NCI-H82 (cell line): ENCODE data around the gene MITF.

Experiments
- DNase-seq: peaks from one replicate; lab custom pipeline; 2025; lab: John Stamatoyannopoulos, UW

Gene MITF

DNA sequence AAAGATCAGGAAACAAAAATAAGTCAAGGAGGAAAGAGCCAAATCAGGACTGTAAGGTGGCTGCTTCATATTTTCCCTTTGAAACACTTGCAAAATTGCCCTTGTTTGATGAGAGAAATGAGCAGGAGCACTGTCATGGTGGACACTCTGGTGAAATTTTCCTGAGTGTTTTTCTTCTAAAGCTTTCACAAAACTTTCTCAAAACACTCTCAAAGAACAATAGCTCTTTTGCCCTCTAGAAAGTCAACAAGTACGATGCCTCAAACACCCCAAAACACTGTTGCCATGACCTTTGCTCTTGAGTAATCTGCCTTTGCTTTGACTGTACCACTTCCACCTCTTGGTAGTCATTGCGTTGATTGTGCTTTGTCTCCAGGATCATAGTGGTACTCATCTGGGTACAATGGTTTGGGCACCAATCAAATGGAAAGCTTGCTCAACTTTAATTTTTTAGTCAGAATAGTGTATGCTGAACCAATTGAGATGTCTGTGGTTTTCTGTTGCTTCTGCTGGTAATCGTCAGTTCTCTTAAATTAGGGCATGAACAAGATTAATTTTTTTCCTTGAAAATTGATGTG is 13.2 kb upstream of the MITF start:
- no peak for DNase-seq

DNA sequence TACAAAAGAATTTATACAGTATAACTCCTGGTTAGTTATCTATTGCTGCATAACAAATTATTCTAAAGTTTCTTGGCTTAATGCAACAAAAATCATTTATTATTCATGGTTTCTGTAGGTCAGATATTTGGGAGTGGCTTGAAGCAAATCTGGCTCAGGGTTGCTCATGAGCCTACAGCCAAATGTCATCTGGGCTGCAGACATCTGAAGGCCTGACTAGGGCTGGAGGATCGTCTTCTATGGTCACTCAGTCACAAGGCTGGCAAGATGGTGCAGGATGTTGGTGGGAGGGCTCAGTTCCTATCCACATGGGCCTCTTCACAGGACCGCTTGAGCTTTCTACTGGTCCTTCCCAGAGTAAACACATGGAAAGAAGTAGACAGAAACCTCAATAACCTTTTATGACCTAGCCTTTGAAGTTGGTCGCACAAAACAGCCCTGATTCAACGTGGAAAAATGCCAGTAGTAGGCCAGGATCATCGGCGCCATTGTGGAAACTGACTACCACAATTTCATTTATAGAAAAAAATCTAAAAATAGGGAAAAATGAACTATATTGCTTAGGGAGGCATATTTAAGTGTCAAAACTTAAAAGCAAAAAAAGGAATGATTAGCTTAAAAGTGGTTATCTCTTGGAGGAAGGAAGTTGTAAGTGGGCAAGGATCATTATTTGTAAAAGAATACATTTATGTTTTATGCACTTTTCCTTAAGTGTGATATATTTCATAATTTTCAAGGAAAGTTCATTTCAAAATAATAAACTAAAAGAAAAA is 9.9 kb upstream of the MITF start:
- DNase-seq: no peak

DNA sequence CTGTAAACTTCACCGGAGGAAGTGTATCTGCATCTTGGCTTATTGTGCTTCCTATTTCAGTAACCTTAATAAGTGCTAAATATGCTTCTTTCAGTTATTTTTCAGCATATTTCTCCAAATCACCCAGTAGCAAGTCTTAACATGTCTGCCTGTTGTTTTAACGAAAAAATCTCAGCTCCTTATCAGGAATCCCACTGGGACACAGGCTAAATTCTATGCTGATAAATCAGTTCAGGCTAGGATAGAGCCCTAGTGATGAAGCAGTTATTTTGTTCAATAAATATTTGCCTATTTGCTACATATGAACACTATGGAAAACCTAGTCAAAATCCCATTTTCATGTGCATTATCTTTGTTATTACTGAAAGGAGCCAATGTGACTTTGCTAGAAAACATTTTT is 8.2 kb upstream of the MITF start:
- DNase-seq: no peak

DNA sequence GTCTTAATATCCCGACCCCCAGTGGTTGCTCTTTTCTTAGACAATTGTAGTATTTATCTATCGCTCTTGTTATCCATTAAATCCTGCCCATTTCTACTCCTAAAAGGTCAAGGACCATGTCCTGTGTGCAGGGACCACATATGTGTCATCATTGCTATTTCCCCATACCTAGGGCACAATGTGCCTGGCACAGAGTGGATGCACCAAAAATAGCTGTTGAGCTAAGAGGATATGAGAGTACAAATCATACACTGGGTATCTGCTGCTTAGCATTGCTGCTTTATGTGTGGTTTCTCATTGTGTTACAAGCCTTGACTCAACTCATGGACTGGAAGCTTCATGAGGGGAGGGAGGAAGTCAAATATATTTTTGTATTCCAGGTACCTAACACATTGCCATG is 3.4 kb upstream of the MITF start:
- no peak for DNase-seq

DNA sequence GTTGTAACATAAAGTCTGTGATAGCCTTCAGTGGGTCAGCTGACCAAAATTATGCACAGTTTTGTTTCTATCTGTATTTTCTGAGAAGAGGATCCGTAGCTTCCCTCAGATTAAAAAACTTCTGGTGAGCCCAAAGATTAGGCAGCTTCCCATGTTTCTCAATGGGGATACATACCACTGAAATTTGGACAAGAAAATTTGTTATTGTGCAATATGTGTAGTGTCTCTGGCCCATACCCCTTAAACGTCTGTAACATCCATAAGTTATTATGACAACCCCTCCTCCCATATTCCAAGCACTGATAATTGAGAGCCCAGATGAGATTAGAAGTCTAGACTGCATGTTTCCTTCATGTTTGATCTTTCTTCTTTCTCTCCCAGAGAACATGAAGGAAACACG is 1.9 kb upstream of the MITF start:
- DNase-seq: no peak

DNA sequence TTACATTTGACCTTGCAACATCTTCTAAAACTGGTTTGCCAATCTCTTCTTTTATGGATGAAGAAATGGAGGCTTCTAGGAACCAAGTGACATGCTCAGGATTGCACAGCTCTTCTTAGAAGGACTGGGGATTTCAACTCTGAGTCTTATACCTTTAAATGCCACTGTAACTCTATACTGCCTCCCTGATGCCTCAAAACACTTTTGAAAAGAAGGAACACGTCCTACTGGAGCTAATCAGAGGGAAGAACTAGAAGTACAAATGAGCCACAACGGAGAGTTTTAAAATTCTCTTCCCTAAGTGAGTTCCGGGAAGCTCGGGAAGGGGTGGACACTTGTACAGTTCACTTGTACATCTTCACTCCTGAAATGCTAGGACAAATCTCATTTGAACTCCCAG is 949 bp upstream of the MITF start:
- peak; percentile 16 for DNase-seq

DNA sequence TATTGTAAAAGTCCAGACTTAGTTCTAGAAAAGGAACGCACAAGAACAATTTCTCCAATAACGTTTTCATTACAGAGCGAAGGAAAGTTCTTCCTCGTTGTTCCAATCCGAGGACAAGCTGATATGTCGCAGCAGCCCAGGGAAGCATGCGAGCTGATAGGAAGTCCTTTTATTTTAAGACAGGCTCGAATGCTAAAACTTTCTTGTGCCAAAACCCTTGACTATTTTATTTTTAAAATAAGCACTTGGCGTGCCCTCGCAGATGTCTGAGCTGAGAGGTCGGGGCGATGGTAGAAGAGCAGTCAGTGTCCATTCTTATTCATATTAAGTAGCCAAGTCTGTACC is 433 bp upstream of the MITF start:
- no peak for DNase-seq

DNA sequence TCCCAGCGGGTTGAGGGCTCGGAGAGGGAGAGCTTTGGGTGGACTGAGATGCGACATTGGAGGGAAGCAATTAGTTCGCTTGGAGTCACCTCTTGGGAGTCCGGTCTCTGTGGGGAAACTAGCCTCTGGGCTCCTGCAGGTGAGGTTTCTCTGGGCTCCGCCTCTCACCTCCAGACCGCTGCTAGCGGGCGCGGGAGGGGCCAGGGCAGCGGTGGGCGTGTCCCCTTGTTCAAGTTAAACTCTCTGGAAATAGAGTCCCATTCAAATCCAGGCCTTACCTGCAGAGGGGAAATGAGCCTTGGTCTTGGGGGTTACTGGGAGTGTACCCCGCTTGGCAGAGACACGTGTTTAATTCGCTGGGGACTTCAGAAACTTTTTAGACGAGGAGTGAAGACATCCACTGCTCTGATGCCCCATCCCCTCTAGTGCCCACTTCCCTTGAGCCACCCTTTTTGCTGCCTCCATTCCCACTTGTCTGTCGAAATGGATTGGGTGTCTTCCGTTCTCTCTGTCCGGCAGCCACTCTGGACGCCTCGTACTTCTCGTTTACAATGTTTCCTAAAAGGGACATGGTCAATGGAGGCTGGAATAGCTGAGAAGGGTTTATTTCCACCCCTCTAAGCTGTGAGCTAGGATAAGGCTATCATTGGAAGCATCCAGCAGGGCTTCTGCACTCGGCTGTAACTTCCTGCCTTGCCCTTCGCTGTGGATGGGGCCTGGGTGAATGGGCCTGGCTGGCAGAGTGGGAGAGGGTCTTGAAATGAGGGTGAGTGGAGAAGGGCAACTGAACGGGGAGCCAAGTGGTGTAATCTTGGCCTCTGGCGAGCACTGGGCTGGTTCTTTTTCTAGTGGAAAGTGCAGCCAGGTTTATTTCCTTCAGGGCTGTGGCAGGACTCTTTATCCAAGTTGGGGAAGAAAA is 1.1 kb downstream of the MITF start:
- DNase-seq: no peak

DNA sequence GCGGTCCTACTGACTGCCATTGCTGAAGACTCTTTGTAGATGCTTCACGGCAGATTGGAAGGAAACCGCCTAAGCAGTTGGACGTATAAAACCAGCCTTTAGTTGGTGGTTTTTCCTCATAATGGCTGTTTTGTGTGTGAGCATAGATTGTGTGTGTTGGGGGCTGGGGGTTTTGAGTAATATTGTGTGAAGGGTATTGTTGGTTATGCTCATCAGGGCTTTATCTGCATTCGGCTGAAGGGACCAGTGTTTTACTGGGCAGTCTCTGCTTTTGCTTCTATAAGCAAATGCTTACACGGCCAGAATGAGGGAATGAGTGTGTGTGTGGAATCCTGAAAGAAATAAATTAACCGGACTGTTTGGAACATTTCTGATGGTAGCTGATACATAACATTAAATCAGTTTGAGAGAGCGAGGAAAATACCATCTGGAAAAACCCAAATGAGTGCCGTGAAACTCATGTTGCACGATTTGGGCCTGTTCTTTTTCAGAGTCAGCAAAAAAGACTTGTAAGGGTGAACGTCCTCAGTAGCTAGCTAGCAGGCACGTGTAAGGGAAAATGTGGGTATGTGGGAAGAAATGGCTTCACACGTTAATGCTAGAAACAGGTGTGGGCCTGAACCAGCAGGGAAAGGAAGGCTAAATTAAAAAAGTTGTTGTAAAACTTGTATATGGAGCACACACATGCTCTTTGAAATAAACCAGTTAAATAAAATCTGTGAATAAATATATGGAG is 1.9 kb downstream of the MITF start:
- DNase-seq: no peak

DNA sequence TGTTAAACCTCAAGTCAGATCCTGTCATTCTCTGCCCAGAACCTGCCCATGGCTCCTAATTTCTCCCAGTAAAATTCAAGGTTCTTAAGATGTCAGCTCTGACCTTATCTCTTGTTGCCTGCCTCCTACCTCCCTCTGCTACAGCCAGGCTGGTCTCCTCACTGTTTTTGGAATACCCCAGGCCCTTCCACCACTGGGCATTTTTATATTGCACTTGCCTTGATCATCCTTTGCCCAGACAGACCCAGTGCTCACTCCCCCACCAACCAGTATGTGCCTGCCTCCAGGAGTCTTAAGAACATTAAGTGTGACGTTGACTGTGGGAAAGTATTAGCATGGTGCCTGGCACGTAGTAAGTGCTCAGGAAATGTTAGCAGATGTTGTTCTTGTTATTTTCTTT is 3.1 kb downstream of the MITF start:
- DNase-seq: no peak

DNA sequence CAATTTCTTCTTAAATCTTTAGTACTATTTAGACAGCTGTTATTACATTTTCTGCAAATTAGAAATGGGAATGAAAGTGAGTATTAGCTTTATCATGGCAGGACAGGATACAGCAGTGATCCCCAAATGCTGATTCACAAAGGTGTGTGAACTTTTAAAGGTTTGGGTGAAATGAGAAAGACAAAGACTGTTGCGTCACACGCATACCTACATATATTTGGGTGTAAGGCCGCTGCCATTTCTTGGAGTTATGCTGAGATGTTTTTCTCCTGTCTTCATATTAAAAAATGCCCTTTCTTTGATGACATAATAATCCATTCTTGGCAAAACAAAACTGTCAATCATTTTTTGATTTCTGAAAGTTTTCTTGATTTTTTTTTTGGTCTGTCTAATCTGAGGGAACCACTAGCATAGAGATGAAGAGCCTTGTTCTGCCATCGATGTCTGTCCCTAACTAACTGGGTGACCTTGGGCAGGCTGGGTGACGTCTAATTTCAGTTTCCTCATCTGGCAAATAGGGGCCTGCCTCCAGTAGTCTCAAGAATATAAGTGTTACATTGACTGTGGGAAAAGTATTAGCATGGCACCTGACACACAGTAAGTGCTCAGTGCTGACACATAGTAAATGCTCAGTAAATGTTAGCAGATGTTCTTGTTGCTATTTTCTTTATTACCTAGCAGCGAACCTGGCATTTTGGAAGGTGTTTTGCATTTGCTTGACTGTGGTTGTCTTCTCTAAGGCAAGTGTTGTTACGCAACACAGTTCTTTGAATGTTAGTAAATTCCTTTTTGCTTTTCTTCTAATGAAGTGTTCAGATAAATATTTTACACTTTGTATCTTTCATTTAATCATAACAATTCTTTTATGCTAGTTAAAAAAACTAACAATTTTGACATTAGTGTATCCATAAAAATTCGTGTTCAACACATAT is 5.0 kb downstream of the MITF start:
- no peak for DNase-seq

DNA sequence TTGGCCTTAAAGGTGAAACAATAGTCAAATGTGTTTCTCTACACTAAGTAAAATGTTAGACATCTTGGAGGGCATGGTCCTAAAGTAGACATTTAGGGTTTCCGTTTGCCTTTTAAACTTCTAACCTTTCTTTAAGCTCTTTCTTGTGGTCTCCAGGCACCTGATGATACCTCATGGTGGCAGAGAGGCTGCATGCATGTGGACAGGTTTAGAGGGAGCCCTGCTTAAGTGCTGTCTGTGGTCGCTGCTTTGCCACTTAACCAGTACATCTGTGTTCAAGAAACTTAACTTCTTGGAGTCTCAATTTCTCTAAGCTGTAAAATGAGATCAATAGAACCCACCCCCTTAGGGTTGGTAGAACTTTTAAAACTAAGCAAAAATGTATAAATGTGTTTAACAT is 6.2 kb downstream of the MITF start:
- no peak for DNase-seq

DNA sequence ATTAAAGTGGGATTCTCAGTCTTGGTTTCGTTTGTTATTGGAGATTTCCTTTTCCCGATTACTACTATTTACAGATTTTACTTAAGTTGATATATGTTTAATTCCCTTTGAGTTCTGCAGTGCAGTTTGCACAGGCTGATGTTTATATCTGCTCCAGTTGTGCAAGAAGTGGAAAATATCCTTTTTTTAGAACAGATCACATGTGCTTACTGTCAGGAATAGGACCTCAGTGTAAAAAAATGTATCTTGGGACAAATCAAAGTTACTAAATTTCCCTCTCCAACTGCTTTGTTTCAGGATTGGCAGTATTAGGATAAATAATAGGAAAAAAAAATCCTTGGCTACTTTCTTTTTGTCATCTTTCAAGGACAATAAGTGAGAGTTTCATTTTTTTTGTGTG is 6.9 kb downstream of the MITF start:
- no peak for DNase-seq

DNA sequence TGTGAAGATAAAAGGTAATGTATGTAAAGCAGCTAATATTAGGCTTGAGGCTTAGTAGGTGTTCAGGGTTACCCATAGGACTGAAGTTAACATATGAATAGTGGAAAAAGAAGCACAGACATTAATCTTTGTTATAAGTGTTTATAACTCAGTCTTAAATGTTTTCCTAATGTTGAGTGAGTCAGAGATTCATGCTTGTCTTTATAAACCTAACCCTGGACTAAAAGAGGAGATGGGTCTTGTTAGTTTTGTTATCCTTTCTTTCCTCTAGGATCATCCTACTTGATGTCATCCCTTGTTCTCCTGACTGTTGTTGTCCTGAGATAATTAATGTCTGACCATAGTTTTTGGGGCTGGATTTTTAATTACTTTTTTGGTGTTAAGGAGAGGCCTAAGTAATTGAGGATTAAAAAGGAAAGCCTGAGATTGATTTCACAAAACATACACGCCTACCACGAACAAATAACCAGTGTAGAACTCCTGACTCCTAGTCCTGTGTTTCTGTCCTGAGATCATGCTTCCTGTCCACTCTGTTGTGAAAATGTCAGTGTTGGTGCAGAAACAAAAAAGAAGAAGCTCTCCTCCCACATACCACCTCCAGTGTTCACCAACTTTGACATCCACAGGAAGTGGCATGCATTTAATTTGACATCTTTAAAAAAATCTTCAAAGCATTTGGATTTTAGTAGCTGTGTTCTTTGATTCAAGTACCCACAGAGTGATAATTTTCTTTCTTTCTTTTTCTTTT is 8.4 kb downstream of the MITF start:
- DNase-seq: no peak

DNA sequence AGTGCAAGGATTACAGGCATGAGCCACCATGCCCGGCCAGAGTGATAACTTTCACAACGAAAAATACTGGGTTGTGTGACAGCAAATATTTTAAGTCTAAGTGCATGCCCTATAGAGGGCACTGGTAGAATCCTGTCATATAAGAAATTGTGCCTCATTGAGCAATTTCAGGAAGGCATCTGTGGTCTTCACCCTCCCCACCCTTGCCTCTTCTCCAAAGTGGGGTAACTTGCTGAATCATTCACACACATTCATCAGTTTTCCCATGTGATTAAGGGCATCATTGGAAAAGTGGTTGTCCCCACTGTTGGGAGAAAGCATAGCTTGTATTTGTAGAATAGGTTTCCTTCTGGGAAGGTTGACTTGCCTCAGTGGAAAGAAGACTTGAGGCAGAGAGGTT is 9.2 kb downstream of the MITF start:
- DNase-seq: no peak

DNA sequence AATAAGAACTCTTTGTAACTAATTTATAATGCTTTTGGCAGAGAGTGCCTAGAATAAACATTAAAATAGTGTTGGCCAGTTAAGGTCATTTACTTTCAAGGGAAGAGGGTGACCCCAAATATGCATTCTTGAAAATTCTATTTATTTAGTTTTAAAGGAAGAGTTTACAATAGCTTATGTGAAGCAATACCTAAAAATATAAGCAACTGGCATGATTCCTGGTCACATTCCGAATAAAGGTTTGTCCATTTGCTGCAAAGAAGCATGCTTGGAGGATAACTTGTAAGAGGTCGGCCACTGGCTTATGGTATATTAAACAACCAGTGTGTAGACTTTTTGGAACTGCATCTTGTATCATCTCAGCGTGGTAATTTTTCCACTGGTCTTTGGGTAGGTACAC is 10.2 kb downstream of the MITF start:
- DNase-seq: no peak

DNA sequence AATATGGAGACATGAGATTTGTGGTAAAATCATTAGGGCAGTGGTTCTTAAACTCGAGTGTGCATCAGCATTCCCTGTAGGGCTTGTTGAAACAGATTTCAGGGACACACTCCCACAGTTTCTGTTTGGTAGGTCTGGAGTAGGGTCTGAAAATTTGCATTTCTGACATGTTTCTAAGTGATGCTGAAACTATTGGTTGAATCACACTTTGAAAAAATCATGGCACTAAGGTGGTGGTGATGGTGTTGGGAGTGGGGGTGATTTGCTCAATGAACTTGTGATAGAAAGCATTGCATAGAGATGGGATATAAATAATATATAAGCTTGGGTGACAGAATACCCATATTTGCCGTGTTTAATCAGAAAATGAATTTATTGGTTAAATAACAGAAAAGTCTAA is 11.3 kb downstream of the MITF start:
- no peak for DNase-seq

DNA sequence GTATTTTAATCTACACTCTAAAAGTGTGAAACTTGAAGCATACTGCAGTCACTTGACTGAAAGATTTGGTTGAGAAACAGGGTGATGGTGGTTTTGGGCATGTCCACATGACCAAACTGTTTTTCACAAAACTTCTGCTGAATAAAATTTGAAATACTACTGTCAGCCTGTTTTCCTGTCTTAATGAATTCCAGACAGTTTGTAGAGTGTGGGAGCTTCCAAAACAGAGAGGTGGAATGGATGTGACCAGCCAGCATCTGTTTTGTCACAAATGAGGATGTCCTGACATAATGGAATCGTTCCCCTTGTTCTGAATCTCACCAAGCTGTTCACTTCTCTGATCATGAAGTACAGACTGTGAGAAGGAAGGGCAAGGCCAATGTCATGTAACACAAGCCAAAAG is 11.8 kb downstream of the MITF start:
- no peak for DNase-seq

DNA sequence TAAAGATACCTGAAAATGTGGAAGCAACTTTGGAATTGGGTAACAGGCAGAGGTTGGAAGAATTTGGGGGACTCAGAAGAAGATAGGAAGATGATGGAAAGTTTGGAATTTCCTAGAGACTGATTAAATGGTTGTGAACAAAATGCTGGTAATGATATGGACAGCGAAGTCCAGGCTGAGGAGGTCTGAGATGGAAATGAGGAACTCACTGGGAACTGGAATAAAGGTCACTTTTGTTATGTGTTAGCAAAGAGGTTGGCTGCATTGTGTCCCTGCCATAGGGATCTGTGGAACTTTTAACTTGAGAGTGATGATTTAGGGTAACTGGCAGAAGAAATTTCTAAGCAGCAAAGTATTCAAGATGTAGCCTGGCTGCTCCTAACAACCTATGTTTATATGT is 13.0 kb downstream of the MITF start:
- DNase-seq: no peak

DNA sequence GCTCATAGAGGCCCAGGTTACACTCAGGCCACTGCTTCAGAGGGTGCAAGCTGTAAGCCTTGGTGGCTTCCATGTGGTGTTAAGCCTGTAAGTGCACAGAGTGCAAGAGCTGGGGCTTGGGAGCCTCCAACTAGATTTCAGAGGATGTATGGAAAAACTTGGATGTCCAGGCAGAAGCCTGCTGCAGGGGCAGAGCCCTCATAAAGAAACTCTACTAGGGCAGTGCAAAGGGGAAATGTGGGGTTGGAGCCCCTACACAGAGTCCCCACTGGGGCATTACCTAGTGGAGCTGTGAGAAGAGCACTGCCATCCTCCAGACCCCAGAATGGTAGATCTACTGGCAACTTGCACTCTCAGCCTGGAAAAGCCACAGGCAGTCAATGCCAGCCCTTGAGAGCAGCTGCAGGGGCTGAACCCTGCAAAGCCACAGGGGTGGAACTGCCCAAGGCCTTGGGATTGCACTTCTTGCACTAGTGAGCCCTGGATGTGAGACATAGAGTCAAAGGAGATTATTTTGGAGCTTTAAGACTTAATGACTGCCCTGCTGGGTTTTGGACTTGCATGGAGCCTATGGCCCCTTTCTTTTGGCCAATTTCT is 14.0 kb downstream of the MITF start:
- DNase-seq: no peak
